Heart right ventricle (tissue), 16 donors: ENCODE results near the gene LHX3. TPM values are rescaled to one million over a fixed set of nuclear protein-coding genes. Genes with fewer than 3 reads are reported as not detected.

Experiments used
- ATAC-seq, 8 donors: fragments of 200-7000 bp; cut with Tn5 transposase; one replicate each; pipeline ENCODE4 v1.9.1; 2020; ENCODE audit warnings: mild to moderate bottlenecking in 8 of 8, moderate library complexity in 8 of 8, moderate number of reproducible peaks in 1 of 8
- DNase-seq, 2 donors: peaks; one replicate each; pipeline ENCODE4 v3.0.0-alpha.2; 2020
- H3K27ac ChIP-seq, 10 donors: fragments of 200-600 bp; sonication (generic) in 2 of 10; one replicate each; pipeline versions ENCODE4 v1.5.0 to v1.8.0; 2020 to 2022; ENCODE audit warnings: mild to moderate bottlenecking in 3 of 10
- H3K27me3 ChIP-seq, 7 donors: fragments of 200-600 bp; one replicate each; pipeline ENCODE4 v1.8.0; 2021 to 2022; ENCODE audit warnings: mild to moderate bottlenecking in 2 of 7
- H3K36me3 ChIP-seq, 9 donors: fragments of 200-600 bp; sonication (generic) in 1 of 9; one replicate each; pipeline versions ENCODE4 v1.5.0 to v1.8.0; 2020 to 2022; ENCODE audit warnings: mild to moderate bottlenecking in 2 of 9
- H3K4me1 ChIP-seq, 9 donors: fragments of 200-600 bp; sonication (generic) in 1 of 9; one replicate each; pipeline versions ENCODE4 v1.5.0 to v1.8.0; 2020 to 2022; ENCODE audit warnings: mild to moderate bottlenecking in 4 of 9
- H3K4me3 ChIP-seq, 10 donors: fragments of 200-600 bp; sonication (generic) in 2 of 10; one replicate each; pipeline versions ENCODE4 v1.5.0 to v1.8.0; 2020 to 2022; ENCODE audit warnings: mild to moderate bottlenecking in 7 of 10, moderate library complexity in 2 of 10
- H3K9me3 ChIP-seq, 11 donors: fragments of 200-600 bp in 10 of 11; sonication (generic) in 2 of 11; one replicate each; pipeline versions ENCODE4 v1.5.0 to v1.8.0; 2013 to 2022; ENCODE audit warnings: mild to moderate bottlenecking in 2 of 11, control low read depth in 1 of 11, moderate library complexity in 1 of 11
- WGBS, 2 donors: extraction: QIAGEN DNeasy Blood & Tissue Kit; methylation state at CpG; one replicate each; pipeline ENCODE4 v1.1.7; 2013; ENCODE audit warnings: inconsistent platforms in 1 of 2; 5-methylcytosine and 5-hydroxymethylcytosine counted together
- intact Hi-C, 10 donors: fragments of 100-400 bp; cut with DNase I; formaldehyde crosslinking; loops; one replicate each; pipeline versions ENCODE4 v1.11.1 to v1.14.2; 2022
- polyA plus RNA-seq, 2 donors: library from polyadenylated mRNA; stranded (reverse); fragments of 200-250 nt; gene quantifications; one replicate each; pipeline ENCODE4 v1.2.3, GENCODE V29; 2013
- total RNA-seq, 10 donors: library from RNA; stranded (reverse); fragmentation: NEBNext Ultra II Directional in 3 of 10; extraction: Animal tissue kit (Norgen Biotek cat#: 25700) in 3 of 10; gene quantifications; one replicate each; pipeline versions ENCODE4 v1.2.1 to v1.2.4, GENCODE V29; 2021 to 2023
- TF ChIP-seq, protein P1 (sequence below), 9 donors: fragments of 200-600 bp; sonication (generic) in 2 of 9; IDR thresholded peaks; one replicate each; pipeline versions ENCODE4 v1.5.0 to v1.8.0; 2021 to 2022; ENCODE audit warnings: antibody characterized with exemption in 9 of 9, mild to moderate bottlenecking in 5 of 9, moderate library complexity in 1 of 9
- donor health status: Arrhythmogenic right ventricular cardiomyopathy.
- donor health status: ischemic (EF 13 %, LVEDD 7.1; RV severe dilation, severe dysfunction).
- donor health status: healthy with polysubstance abuse.
- donor health status: DM: no; HTN: yes; CAD: no.
- donor health status: DM: no; HTN: no; CAD: no.
- donor health status: ischemic (EF 25% LVEDD 6.9; RV normal size, moderate dysfunction).
- donor health status: ischemic (EF 25% LVEDD 5.7; RV mildly dilated, moderate dysfunction).
- donor health status: healthy.
- donor health status: DM: yes; HTN: yes; CAD: no.
- donor health status: Ischemic cardiomyopathy.
- donor health status: ischemic (EF 35%, LVEDD 5.7; RV mildly dilated, moderate dysfunction).
- donor health status: nonischemic (EF 11% LVEDD 7.7; RV severe dilation, severe dysfunction).
- donor health status: DM: yes; HTN: yes; CAD: no.
- donor health status: PGD.
- donor health status: ischemic (EF 29% LVEDD 5.4; RV normal size, mild dysfunction).
- donor health status: nonischemic (EF 23%, LVEDD 6.1; RV moderate dilation, normal function).

LHX3 gene
- total and polyA plus RNA-seq, 12 donors, result not detected

DNA sequence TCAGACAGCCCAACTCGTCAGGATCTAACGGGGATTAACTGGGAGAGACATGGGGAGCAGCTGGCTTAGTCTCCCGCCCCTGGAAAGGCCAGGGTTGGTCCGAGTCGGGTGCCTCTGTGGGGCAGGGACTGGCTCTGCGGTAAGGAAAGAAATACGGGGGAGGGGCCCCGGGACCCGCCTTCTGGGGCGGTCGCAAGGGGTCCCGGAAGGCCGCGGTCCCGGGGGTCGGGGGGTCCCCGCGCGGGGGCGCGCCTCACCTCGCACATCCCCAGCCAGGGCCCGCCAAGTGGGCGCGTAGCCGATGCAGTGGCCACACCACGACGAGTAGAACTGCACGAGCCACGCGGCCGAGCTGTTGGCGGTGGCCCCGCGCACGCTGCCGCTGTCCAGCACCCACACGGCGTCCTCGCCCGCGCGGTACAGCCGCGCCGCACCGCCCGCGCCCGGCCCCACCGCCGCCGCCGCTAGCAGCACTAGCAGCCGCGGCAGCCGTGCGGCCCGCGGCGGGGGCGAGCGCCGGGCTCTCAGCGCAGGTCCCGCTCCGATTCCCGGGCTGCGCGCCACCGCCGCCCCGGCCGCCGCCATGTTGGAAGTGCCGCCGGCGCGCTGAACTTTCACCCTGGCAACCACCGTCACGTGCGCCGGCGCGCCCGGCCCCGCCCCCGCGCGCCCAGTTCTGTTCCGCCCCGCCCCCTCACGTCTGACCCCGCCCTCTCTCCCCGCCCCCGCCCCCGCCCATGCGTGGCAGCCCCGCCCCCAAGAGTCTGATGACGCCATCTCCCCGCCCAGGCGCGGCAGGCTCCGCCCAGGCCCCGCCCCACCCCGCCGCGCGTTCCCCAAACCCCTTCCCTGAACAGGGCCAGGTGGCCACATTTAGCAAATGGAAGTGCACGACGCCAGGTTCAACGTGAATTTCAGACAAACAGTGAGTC lies 40.6 kb upstream of the LHX3 start, which contains the start of gene QSOX2:
Gene QSOX2 (minus strand): TSS at position 594 of the 932 bp plus-strand sequence. CDS start 9 bp downstream, at position 585.
- WGBS, 2 donors, result 1% methylated on average over 65 to 111 of the region's 112 CpGs
- H3K36me3 ChIP-seq, result no peaks in the 10 kb centered on the region
- peaks cover 5 to 49% (median 28%) of the 10 kb centered on the region in 9 donors for H3K4me1 ChIP-seq
- peak; percentile 81 to 88 for DNase-seq
- H3K27ac ChIP-seq, result peak within 1 kb of the TSS in 7 of 10 donors; percentile 25 to 55 (median 37)
- TF ChIP-seq, protein P1, sequence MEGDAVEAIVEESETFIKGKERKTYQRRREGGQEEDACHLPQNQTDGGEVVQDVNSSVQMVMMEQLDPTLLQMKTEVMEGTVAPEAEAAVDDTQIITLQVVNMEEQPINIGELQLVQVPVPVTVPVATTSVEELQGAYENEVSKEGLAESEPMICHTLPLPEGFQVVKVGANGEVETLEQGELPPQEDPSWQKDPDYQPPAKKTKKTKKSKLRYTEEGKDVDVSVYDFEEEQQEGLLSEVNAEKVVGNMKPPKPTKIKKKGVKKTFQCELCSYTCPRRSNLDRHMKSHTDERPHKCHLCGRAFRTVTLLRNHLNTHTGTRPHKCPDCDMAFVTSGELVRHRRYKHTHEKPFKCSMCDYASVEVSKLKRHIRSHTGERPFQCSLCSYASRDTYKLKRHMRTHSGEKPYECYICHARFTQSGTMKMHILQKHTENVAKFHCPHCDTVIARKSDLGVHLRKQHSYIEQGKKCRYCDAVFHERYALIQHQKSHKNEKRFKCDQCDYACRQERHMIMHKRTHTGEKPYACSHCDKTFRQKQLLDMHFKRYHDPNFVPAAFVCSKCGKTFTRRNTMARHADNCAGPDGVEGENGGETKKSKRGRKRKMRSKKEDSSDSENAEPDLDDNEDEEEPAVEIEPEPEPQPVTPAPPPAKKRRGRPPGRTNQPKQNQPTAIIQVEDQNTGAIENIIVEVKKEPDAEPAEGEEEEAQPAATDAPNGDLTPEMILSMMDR (IDR thresholded peaks at IDR 0.05), result no peak
- no peaks in the 10 kb centered on the region for H3K9me3 ChIP-seq
- peak; percentile 81 to 92 (median 88) for ATAC-seq
- no peaks in the 10 kb centered on the region for H3K27me3 ChIP-seq
- intact Hi-C loops, result loop anchor here in 1 of 10 donors (10.0 kb wide), 1 partner anchor 261 kb away; no protein-coding TSS in a partner anchor
- peak within 1 kb of the TSS; percentile 58 to 89 (median 80) for H3K4me3 ChIP-seq

DNA sequence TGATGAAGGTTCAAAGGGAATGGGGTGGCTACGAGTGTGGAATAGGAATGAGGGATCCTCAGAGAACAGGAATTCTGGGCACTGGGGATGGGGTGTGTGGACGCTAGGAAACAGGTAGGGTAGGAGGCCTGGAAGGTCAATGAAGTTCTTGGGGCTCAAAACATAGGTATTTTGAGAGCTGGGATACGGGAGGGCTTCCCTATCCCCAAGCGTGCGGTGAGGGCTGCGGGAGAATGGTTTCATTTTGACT lies 40.0 kb upstream of the LHX3 start:
- Histone ChIP-seq H3K4me3 (peak overlapping the region; percentile 58 to 89 (median 80)), H3K9me3 (no peaks in the 10 kb centered on the region), H3K27me3 (no peaks in the 10 kb centered on the region), H3K4me1 (peaks cover 5 to 55% (median 34%) of the 10 kb centered on the region in 9 donors), H3K36me3 (no peaks in the 10 kb centered on the region), H3K27ac (peak overlapping the region in 2 of 10 donors; percentile 25 to 47)
- TF ChIP-seq, protein P1 (IDR thresholded peaks at IDR 0.05), result no peak
- DNase-seq, result no peak
- no peak for ATAC-seq
- 7 to 8% methylated on average over 6 of the region's 6 CpGs for WGBS, 2 donors
- intact Hi-C loops, result loop anchor here in 1 of 10 donors (10.0 kb wide), 1 partner anchor 260 kb away; no protein-coding TSS in a partner anchor

DNA sequence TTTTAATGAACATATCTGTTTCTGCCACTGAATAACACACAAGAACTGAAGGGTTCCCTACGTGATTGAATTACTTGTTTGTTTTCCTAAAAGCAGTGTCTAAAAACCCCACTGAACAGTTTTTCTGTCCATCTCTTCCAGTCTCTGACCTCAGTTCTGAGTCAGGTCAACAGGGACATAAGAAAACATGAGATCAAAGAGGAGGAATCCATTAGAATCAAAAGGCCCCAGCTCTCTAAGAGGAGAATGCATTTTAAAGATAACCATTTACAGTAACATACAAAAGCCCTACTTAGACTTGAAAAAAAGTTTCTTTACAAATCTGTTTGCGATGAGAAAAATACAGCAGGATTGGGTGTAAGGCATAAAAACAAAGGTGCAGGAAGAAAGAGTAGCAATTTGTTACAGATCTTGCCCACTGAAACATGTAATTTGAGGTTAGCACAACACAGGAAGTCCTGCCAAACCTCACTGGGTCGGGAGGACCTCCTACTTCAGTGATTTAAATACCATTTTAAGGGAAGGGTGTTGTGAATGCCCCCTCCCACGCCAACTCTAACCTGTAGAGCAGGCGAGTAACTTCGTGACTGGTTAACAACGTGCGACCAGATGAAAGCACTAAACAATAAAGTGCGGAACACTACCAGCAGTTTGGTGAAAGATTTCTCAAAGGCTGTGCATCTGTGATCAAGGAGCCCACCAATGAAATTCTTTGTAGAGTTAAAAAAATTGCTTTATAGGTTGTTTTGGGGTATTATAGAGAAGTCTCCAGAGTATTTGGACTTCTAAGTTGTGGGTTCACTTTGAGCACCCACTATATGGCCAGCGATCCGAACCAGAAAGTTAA lies 39.4 kb upstream of the LHX3 start:
- Histone ChIP-seq H3K36me3 (no peaks in the 10 kb centered on the region), H3K27me3 (no peaks in the 10 kb centered on the region), H3K27ac (peak overlapping the region in 1 of 10 donors; percentile 29), H3K9me3 (no peaks in the 10 kb centered on the region), H3K4me3 (peak overlapping the region in 9 of 10 donors; percentile 75 to 89 (median 83)), H3K4me1 (peaks cover 5 to 60% (median 40%) of the 10 kb centered on the region in 9 donors)
- ATAC-seq (no peak), DNase-seq (no peak)
- intact Hi-C loops, result loop anchor here in 1 of 10 donors (10.0 kb wide), 1 partner anchor 260 kb away; no protein-coding TSS in a partner anchor
- 57 to 62% methylated on average over 11 of the region's 11 CpGs for WGBS, 2 donors
- TF ChIP-seq, protein P1 (IDR thresholded peaks at IDR 0.05), result no peak

DNA sequence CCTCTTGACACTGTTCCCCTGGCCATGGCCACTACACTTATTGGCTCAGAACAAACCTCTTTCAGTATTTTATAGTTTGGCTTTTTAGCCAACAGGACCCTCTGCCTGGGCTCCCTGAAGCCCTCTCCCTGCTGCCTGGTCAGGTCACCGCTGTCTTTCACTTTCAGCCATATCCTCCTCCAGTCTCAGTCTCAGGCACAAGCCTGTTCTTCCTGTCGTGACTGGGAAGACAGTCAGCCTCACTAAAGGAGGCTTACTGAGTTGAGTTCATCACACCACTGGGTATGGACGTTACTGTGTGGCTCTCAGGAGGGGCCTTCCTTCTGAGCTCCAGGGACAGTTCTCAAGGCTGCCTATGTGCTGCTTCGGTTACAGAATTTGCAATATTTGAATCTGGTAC lies 38.7 kb upstream of the LHX3 start:
- TF ChIP-seq, protein P1 (IDR thresholded peaks at IDR 0.05), result no peak

More for the DNA sequence above, 38.7 kb upstream of the LHX3 start:
- Histone ChIP-seq H3K27ac (peak overlapping the region in 1 of 10 donors; percentile 29), H3K4me1 (peaks cover 10 to 68% (median 47%) of the 10 kb centered on the region in 9 donors), H3K36me3 (no peaks in the 10 kb centered on the region), H3K27me3 (no peaks in the 10 kb centered on the region), H3K9me3 (no peaks in the 10 kb centered on the region), H3K4me3 (no peak overlapping the region)
- ATAC-seq (no peak), DNase-seq (no peak)
- intact Hi-C loops, result loop anchor here in 1 of 10 donors (10.0 kb wide), 1 partner anchor 259 kb away; no protein-coding TSS in a partner anchor
- WGBS, 2 donors, result 82 to 83% methylated on average over 4 of the region's 4 CpGs
